Measurements from ENCODE around the gene MLC1. TPM values are rescaled to one million over a fixed set of nuclear protein-coding genes. Genes with fewer than 3 reads are reported as not detected.

MLC1 gene
- total RNA-seq, 1 donor from 2014 or later: 0.09 TPM

GRCh38 chr22:50014053-50014501 is 71.1 kb downstream of the MLC1 start:
- H3K36me3 ChIP-seq (ENCODE audit: insufficient read depth, low read length): no peaks in the 10 kb centered on the region
- H3K4me1 Mint-ChIP-seq (ENCODE audit: low read depth, unreplicated experiment): no peaks in the 10 kb centered on the region
- peaks cover 35% of the 10 kb centered on the region for H3K27me3 Mint-ChIP-seq (ENCODE audit: low read depth, unreplicated experiment)
- H3K4me1 ChIP-seq (ENCODE audit: insufficient read depth, low read length): peaks cover 7% of the 10 kb centered on the region
- no peak overlapping the region for H3K27ac ChIP-seq (ENCODE audit: low read depth, low read length)
- FAIRE-seq (no peak), DNase-seq (ENCODE audit: low read depth) (no peak)
- H3K27me3 ChIP-seq (ENCODE audit: insufficient read depth, low read length): peaks cover 42% of the 10 kb centered on the region
- H4K20me1 ChIP-seq (ENCODE audit: insufficient read depth, low read length): no peaks in the 10 kb centered on the region
- no peak overlapping the region for H3K27ac Mint-ChIP-seq (ENCODE audit: unreplicated experiment)
- no peaks in the 10 kb centered on the region for H3K9me3 ChIP-seq (ENCODE audit: insufficient read depth, low read depth, low read length)
- no peak overlapping the region for H2AFZ ChIP-seq (ENCODE audit: low read depth, low read length)
- H3K4me2 ChIP-seq (ENCODE audit: low read length): no peak overlapping the region
- no peak overlapping the region for H3K4me3 Mint-ChIP-seq (ENCODE audit: unreplicated experiment)
- peaks cover 2% of the 10 kb centered on the region for H3K9me3 Mint-ChIP-seq (ENCODE audit: unreplicated experiment)
- no peak overlapping the region for H3K4me3 ChIP-seq (ENCODE audit: insufficient read depth, low read depth, low read length)
- H3K79me2 ChIP-seq (ENCODE audit: insufficient read depth, low read length): no peaks in the 10 kb centered on the region
- no peaks in the 10 kb centered on the region for H3K36me3 Mint-ChIP-seq (ENCODE audit: low read depth, unreplicated experiment)
- TF ChIP-seq EZH2 (IDR thresholded peaks at IDR 0.05; ENCODE audit: insufficient read depth, low read length) (no peak), CTCF (IDR thresholded peaks at IDR 0.05; ENCODE audit: insufficient read depth, low read depth, low read length) (no peak)
- H3K9ac ChIP-seq (ENCODE audit: low read length): no peak overlapping the region

GRCh38 chr22:50012211-50013181 is 72.7 kb downstream of the MLC1 start, which contains the start of gene IL17REL:
Gene IL17REL, minus strand, starts transcription at chr22:50012765. Its CDS starts 119 bp downstream, at chr22:50012646.
- no peaks in the 10 kb centered on the region for H4K20me1 ChIP-seq (ENCODE audit: insufficient read depth, low read length)
- no peak for TF ChIP-seq CTCF (IDR thresholded peaks at IDR 0.05; ENCODE audit: insufficient read depth, low read depth, low read length)
- TF ChIP-seq EZH2 (IDR thresholded peaks at IDR 0.05; ENCODE audit: insufficient read depth, low read length): no peak

More at GRCh38 chr22:50012211-50013181, 72.7 kb downstream of the MLC1 start, which contains the start of gene IL17REL:
- H3K4me3 Mint-ChIP-seq (ENCODE audit: unreplicated experiment): no peak within 1 kb of the TSS
- Histone ChIP-seq H3K27me3 (ENCODE audit: insufficient read depth, low read length) (peaks cover 41% of the 10 kb centered on the region), H3K79me2 (ENCODE audit: insufficient read depth, low read length) (no peaks in the 10 kb centered on the region), H3K9ac (ENCODE audit: low read length) (no peak within 1 kb of the TSS), H3K9me3 (ENCODE audit: insufficient read depth, low read depth, low read length) (no peaks in the 10 kb centered on the region), H3K4me1 (ENCODE audit: insufficient read depth, low read length) (peaks cover 7% of the 10 kb centered on the region), H3K27ac (ENCODE audit: low read depth, low read length) (no peak within 1 kb of the TSS), H2AFZ (ENCODE audit: low read depth, low read length) (no peak within 1 kb of the TSS), H3K4me2 (ENCODE audit: low read length) (no peak within 1 kb of the TSS), H3K36me3 (ENCODE audit: insufficient read depth, low read length) (no peaks in the 10 kb centered on the region), H3K4me3 (ENCODE audit: insufficient read depth, low read depth, low read length) (no peak within 1 kb of the TSS)
- H3K27ac Mint-ChIP-seq (ENCODE audit: unreplicated experiment): no peak within 1 kb of the TSS
- peaks cover 2% of the 10 kb centered on the region for H3K9me3 Mint-ChIP-seq (ENCODE audit: unreplicated experiment)
- FAIRE-seq: no peak
- peaks cover 36% of the 10 kb centered on the region for H3K27me3 Mint-ChIP-seq (ENCODE audit: low read depth, unreplicated experiment)
- no peaks in the 10 kb centered on the region for H3K4me1 Mint-ChIP-seq (ENCODE audit: low read depth, unreplicated experiment)
- DNase-seq (ENCODE audit: low read depth): no peak
- no peaks in the 10 kb centered on the region for H3K36me3 Mint-ChIP-seq (ENCODE audit: low read depth, unreplicated experiment)
